Loucy (cell line): ENCODE results near the gene SSH2.

Source experiments
- CTCF ChIP-seq: fragments of 200-600 bp; sonication (generic); conservative IDR thresholded peaks from 2 replicates; pipeline ENCODE4 v1.5.1; 2014; ENCODE audit warnings: mild to moderate bottlenecking, antibody characterized with exemption, low read length
- EZH2phosphoT487 ChIP-seq: fragments of 200-600 bp; IDR thresholded peaks from 2 replicates; pipeline ENCODE4 v1.6.1; 2018; ENCODE audit warnings: antibody characterized with exemption, mild to moderate bottlenecking, moderate library complexity, borderline replicate concordance

GRCh38 chr17:29665481-29665810, 264.6 kb downstream of the SSH2 start:
- TF ChIP-seq CTCF (no peak), EZH2phosphoT487 (no peak)
